Stimulated activated naive CD8-positive, alpha-beta T cell treated with anti-CD3 and anti-CD28 coated beads, Interleukin-15, amount 100 ng/mL, for 72 hours (primary cell): ENCODE data around the gene MAMDC4.
"Not testable (repeated sequence)": the region's sequence is repeated elsewhere in the genome, so short reads cannot be mapped to it uniquely, and the experiment has no call there.

Experiments used
- ATAC-seq: fragments of 150-1000 bp; cut with Tn5 transposase; 2 replicates; pipeline ENCODE4 v1.10.0; 2021; ENCODE audit warnings: mild to moderate bottlenecking, moderate library complexity
- DNase-seq, 2 donors: peaks; one replicate each; pipeline ENCODE4 v3.0.0; 2021 to 2022
- H3K27ac Mint-ChIP-seq, 2 donors: one replicate each; pipeline ENCODE4 v1.8.0; 2022; ENCODE audit warnings: mild to moderate bottlenecking in 2 of 2, mixed read lengths in 2 of 2, moderate library complexity in 2 of 2
- H3K27me3 Mint-ChIP-seq: one replicate; pipeline ENCODE4 v1.8.0; 2022; ENCODE audit warnings: mixed read lengths
- H3K4me1 Mint-ChIP-seq: one replicate; pipeline ENCODE4 v1.8.0; 2022; ENCODE audit warnings: mild to moderate bottlenecking, mixed read lengths
- H3K4me3 Mint-ChIP-seq, 2 donors: one replicate each; pipeline ENCODE4 v1.8.0; 2022; ENCODE audit warnings: mild to moderate bottlenecking in 2 of 2, mixed read lengths in 2 of 2, moderate library complexity in 1 of 2
- H3K9me3 Mint-ChIP-seq, 2 donors: one replicate each; pipeline ENCODE4 v1.8.0; 2022; ENCODE audit warnings: mixed read lengths in 2 of 2

Gene MAMDC4

GRCh38 chr9:136875155-136875554 lies 23.0 kb downstream of the MAMDC4 start:
- H3K4me1 Mint-ChIP-seq = peaks cover 4% of the 10 kb centered on the region
- H3K9me3 Mint-ChIP-seq = peaks cover 4 to 7% of the 10 kb centered on the region in 2 donors
- DNase-seq (no peak), ATAC-seq (no peak)
- no peak overlapping the region for H3K27ac Mint-ChIP-seq
- H3K27me3 Mint-ChIP-seq = no peaks in the 10 kb centered on the region
- H3K4me3 Mint-ChIP-seq = no peak overlapping the region

DNA sequence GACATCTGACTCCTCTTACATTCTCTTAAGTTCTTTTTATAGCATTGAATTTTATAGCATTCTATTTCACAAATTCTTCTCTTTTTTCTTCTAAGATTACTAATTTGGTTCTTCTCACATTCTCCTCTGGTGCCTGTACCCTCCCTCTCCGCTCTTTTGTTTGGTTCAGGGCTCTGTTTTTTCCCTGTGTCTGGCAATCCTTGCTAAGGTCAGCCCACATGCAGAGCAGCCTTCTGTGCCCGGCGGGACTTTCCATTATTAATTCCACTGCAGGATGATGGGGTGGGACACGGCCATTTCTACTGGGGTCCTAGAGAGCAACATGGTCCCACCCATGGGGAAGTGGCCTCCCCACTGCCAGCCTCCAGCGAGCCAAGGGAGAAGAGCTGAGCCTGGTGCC lies 24.3 kb downstream of the MAMDC4 start:
- no peak for ATAC-seq
- peaks cover 18% of the 10 kb centered on the region for H3K4me1 Mint-ChIP-seq
- H3K4me3 Mint-ChIP-seq = no peak overlapping the region
- no peak overlapping the region for H3K27ac Mint-ChIP-seq
- no peak for DNase-seq
- no peaks in the 10 kb centered on the region for H3K27me3 Mint-ChIP-seq
- peaks cover 4 to 7% of the 10 kb centered on the region in 2 donors for H3K9me3 Mint-ChIP-seq

DNA sequence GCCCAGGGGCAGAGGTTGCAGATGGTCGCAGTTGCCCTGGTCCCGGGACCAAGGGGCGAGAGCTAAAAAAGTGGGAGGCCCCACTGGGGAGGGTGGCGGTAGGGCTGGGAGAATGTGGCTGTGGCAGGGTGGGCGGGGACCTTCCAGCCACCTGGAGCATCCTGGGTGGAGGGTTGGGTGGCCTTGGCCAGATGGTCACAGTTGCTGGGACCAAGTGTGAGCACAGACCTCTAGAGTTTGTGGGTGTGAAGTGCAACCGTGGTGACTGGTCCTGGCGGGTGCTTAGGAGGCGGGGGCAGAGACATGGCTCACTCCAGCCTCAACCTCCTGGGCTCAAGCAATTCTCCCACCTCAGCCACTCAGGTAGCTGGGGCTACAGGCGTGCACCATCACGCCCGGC lies 28.5 kb downstream of the MAMDC4 start:
- peak overlapping the region in 1 of 2 donors; percentile 50 for H3K4me3 Mint-ChIP-seq
- H3K4me1 Mint-ChIP-seq = peaks cover 58% of the 10 kb centered on the region
- H3K27ac Mint-ChIP-seq = no peak overlapping the region

DNA sequence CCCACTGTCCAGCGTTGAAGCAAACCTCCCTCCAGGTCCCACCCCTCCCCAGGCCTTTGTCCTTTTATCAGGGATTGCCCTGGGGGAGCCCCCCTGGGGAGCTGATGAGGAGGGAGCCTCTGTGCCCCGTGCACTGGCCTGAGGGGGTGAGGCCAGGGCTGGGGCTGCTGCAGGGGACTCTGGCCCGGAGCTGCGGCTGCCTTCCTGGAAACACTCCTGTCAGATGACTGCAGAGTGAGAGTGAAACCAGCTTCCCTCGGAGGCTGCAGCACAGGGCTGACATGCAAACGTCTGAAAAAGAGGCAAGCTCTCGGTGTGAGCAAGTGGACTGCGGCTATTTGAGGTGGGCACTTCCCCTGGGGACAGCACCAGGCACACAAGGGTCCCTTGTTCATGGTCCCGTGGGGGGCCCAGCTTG lies 29.6 kb downstream of the MAMDC4 start:
- Mint-ChIP-seq H3K9me3 (no peaks in the 10 kb centered on the region), H3K27me3 (no peaks in the 10 kb centered on the region), H3K4me1 (peaks cover 58% of the 10 kb centered on the region), H3K4me3 (peak overlapping the region; percentile 80 to 88), H3K27ac (peak overlapping the region; percentile 69 to 96)
- ATAC-seq = peak; percentile 61
- peak; percentile 47 to 76 for DNase-seq

More for the DNA sequence above, 28.5 kb downstream of the MAMDC4 start:
- Mint-ChIP-seq H3K9me3 (no peaks in the 10 kb centered on the region), H3K27me3 (no peaks in the 10 kb centered on the region)
- DNase-seq (no peak), ATAC-seq (no peak)

- Mint-ChIP-seq H3K4me1 (peaks cover 63% of the 10 kb centered on the region), H3K9me3 (no peaks in the 10 kb centered on the region), H3K4me3 (peak overlapping the region; percentile 80 to 88), H3K27ac (peak overlapping the region; percentile 91 to 96), H3K27me3 (no peaks in the 10 kb centered on the region)
- DNase-seq (peak; percentile 82 to 94), ATAC-seq (peak; percentile 76)
Observed at GRCh38 chr9:136882109-136882946, 30.2 kb downstream of the MAMDC4 start.

DNA sequence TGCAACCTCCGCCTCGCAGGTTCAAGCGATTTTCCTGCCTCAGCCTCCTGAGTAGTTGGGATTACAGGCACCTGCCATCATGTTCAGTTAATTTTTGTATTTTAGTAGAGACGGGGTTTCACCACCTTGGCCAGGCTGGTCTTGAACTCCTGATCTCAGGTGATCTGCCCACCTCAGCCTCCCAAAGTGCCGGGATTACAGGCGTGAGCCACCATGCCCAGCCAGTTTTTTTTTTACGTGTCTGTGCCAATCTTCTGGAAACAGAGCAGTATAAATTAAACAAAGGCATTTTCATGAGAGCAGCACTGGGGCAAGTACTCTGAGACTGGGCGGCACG lies 30.8 kb downstream of the MAMDC4 start:
- not testable (repeated sequence) for H3K27me3 Mint-ChIP-seq, ATAC-seq, DNase-seq, H3K9me3 Mint-ChIP-seq
- Mint-ChIP-seq H3K4me3 (peak overlapping the region; percentile 80 to 88), H3K4me1 (peaks cover 66% of the 10 kb centered on the region), H3K27ac (peak overlapping the region; percentile 91 to 96)

DNA sequence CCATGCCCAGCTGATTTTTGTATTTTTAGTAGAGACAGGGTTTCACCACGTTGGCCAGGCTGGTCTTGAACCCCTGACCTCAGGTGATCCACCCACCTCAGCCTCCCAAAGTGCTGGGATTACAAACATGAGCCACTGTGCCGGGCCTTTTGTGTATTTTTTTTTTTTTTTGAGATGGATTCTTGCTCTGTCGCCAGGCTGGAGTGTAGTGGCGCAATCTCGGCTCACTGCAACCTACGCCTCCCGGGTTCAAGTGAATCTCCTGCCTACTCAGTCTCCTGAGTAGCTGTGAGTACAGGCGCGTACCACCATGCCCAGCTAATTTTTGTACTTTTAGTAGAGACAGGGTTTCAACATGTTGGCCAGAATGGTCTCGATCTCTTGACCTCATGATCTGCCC lies 31.5 kb downstream of the MAMDC4 start:
- not testable (repeated sequence) for ATAC-seq, H3K27ac Mint-ChIP-seq, H3K9me3 Mint-ChIP-seq, DNase-seq, H3K27me3 Mint-ChIP-seq
- Mint-ChIP-seq H3K4me1 (peaks cover 73% of the 10 kb centered on the region), H3K4me3 (peak overlapping the region in 1 of 2 donors; percentile 10)

GRCh38 chr9:136885950-136886578 lies 33.9 kb downstream of the MAMDC4 start, which contains the start of gene TRAF2:
Gene TRAF2, plus strand, starts transcription at chr9:136886516. Its CDS starts 12,225 bp downstream, at chr9:136898741.
- Mint-ChIP-seq H3K9me3 (no peaks in the 10 kb centered on the region), H3K4me1 (peaks cover 60% of the 10 kb centered on the region), H3K27ac (peak within 1 kb of the TSS; percentile 94), H3K27me3 (no peaks in the 10 kb centered on the region), H3K4me3 (peak within 1 kb of the TSS; percentile 98 to 100)
- ATAC-seq (peak; percentile 88), DNase-seq (peak; percentile 99)

- Mint-ChIP-seq H3K4me1 (peaks cover 51% of the 10 kb centered on the region), H3K27ac (peak overlapping the region; percentile 94), H3K9me3 (no peaks in the 10 kb centered on the region), H3K4me3 (peak overlapping the region; percentile 98 to 100), H3K27me3 (no peaks in the 10 kb centered on the region)
- ATAC-seq (peak; percentile 5), DNase-seq (peak in 1 of 2 donors; percentile 53)
Observed at GRCh38 chr9:136886610-136887597, 34.8 kb downstream of the MAMDC4 start.

- H3K27me3 Mint-ChIP-seq = no peaks in the 10 kb centered on the region
- H3K9me3 Mint-ChIP-seq = no peaks in the 10 kb centered on the region
- H3K4me1 Mint-ChIP-seq = peaks cover 41% of the 10 kb centered on the region
- peak overlapping the region in 1 of 2 donors; percentile 37 for H3K4me3 Mint-ChIP-seq
- ATAC-seq (no peak), DNase-seq (no peak)
- no peak overlapping the region for H3K27ac Mint-ChIP-seq
Observed at GRCh38 chr9:136888454-136888853, 36.3 kb downstream of the MAMDC4 start.

GRCh38 chr9:136889858-136890257 lies 37.7 kb downstream of the MAMDC4 start:
- no peaks in the 10 kb centered on the region for H3K27me3 Mint-ChIP-seq
- H3K9me3 Mint-ChIP-seq = no peaks in the 10 kb centered on the region
- peaks cover 38% of the 10 kb centered on the region for H3K4me1 Mint-ChIP-seq
- ATAC-seq (no peak), DNase-seq (no peak)
- no peak overlapping the region for H3K4me3 Mint-ChIP-seq
- H3K27ac Mint-ChIP-seq = no peak overlapping the region

DNA sequence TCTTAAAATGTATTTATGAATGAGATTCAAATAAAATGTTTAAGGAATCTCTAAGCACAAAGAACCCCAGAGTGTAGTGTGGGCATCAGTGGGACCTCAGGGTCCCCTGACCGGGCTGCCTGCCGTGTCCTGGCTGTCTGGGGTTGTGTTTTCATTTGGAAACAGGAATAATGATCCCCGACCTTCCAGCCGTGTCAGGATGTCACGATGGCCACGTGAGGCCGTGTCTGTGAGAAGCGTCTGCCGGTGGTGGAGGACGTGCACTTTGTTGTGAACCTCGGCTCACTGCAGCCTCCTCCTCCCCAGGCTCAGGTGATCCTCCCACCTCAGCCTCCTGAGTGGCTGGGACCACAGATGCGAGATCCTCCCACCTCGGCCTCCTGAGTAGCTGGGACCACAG lies 38.5 kb downstream of the MAMDC4 start:
- no peak for DNase-seq
- no peak overlapping the region for H3K4me3 Mint-ChIP-seq
- H3K27me3 Mint-ChIP-seq = no peaks in the 10 kb centered on the region
- no peaks in the 10 kb centered on the region for H3K9me3 Mint-ChIP-seq
- no peak overlapping the region for H3K27ac Mint-ChIP-seq
- no peak for ATAC-seq
- peaks cover 38% of the 10 kb centered on the region for H3K4me1 Mint-ChIP-seq

- no peak overlapping the region for H3K4me3 Mint-ChIP-seq
- H3K27me3 Mint-ChIP-seq = no peaks in the 10 kb centered on the region
- H3K9me3 Mint-ChIP-seq = no peaks in the 10 kb centered on the region
- peaks cover 62% of the 10 kb centered on the region for H3K4me1 Mint-ChIP-seq
- DNase-seq (no peak), ATAC-seq (no peak)
- H3K27ac Mint-ChIP-seq = peak overlapping the region in 1 of 2 donors; percentile 37
Observed at GRCh38 chr9:136896027-136896426, 43.9 kb downstream of the MAMDC4 start.

GRCh38 chr9:136898483-136899100 lies 46.4 kb downstream of the MAMDC4 start:
- no peak for ATAC-seq
- Mint-ChIP-seq H3K9me3 (no peaks in the 10 kb centered on the region), H3K27ac (no peak overlapping the region), H3K4me1 (peaks cover 81% of the 10 kb centered on the region), H3K27me3 (no peaks in the 10 kb centered on the region), H3K4me3 (no peak overlapping the region)
- no peak for DNase-seq

DNA sequence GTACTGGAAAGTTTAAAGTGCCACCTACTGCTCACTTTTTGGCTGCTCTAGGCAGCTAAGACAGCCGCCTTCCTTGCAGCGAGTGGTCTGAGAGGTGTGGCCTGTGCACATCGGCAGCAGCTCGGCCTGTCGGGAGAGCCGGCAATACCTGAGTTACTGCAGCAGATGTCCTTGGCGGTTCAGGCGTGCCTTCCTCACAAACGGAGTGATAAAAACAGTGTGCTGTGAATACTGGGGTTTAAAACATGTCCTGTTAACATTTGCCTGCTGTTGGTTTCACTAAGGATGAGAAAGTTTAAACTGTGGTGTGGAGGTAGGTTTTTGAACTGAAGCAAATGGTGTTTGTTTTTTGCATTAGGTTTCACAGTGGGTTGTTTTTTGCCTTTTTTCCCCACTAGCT lies 47.0 kb downstream of the MAMDC4 start:
- no peaks in the 10 kb centered on the region for H3K9me3 Mint-ChIP-seq
- ATAC-seq (no peak), DNase-seq (no peak)
- peaks cover 79% of the 10 kb centered on the region for H3K4me1 Mint-ChIP-seq
- H3K27ac Mint-ChIP-seq = no peak overlapping the region
- no peaks in the 10 kb centered on the region for H3K27me3 Mint-ChIP-seq
- H3K4me3 Mint-ChIP-seq = no peak overlapping the region
